T follicular helper cell (primary cell): ENCODE measurements around the gene MT4.
"Not testable (repeated sequence)": the region's sequence is repeated elsewhere in the genome, so short reads cannot be mapped to it uniquely, and the experiment has no call there.

Source experiments
- DNase-seq: peaks from one replicate; pipeline ENCODE4 v3.0.0-alpha.2; 2020; ENCODE audit warnings: low read depth

The MT4 gene

GRCh38 chr16:56559109-56559508 lies 5.8 kb upstream of the MT4 start:
- DNase-seq, result no peak

GRCh38 chr16:56560447-56560846 lies 4.4 kb upstream of the MT4 start:
- DNase-seq, result no peak

DNA sequence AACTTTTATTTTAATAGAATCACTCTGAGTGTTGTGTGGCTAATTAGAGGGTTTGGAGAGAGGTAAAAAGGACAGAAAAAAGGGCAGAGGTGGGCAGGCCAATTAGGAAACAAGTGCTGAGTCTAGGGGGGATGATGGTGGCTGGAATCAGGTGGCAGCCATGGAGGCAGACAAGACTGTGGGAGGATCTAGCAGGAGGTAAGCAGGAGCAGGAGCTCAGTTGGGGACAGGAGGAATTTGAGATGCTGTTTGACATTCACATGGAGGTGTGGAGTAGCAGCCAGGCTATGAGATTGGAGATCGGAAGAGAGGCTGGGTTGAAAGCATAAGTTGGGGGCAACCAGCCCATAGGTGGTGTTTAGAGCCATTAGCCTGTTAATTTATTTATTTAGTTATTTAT lies 3.7 kb upstream of the MT4 start:
- DNase-seq, result no peak

GRCh38 chr16:56569971-56570370 lies 5.1 kb downstream of the MT4 start:
- DNase-seq, result no peak

DNA sequence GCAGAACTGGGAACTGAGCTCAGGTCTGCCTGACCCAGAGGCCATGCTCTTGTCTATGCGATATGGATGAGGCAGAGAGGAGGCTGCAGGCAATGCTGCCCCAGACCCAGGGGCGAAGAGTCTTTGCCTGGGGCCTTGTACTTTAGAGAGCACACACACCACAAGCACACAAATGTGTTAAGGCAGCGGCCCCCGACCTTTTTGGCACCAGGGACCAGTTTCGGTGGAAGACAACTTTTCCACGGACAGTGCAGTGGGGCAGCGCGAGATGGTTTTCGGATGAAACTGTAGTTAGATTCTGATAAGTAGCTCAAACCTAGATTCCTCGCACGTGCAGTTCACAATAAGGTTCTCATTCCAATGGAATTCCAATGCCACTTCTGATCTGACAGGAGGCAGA lies 6.7 kb downstream of the MT4 start:
- DNase-seq, result no peak

GRCh38 chr16:56574625-56575024 lies 9.8 kb downstream of the MT4 start:
- DNase-seq, result no peak

DNA sequence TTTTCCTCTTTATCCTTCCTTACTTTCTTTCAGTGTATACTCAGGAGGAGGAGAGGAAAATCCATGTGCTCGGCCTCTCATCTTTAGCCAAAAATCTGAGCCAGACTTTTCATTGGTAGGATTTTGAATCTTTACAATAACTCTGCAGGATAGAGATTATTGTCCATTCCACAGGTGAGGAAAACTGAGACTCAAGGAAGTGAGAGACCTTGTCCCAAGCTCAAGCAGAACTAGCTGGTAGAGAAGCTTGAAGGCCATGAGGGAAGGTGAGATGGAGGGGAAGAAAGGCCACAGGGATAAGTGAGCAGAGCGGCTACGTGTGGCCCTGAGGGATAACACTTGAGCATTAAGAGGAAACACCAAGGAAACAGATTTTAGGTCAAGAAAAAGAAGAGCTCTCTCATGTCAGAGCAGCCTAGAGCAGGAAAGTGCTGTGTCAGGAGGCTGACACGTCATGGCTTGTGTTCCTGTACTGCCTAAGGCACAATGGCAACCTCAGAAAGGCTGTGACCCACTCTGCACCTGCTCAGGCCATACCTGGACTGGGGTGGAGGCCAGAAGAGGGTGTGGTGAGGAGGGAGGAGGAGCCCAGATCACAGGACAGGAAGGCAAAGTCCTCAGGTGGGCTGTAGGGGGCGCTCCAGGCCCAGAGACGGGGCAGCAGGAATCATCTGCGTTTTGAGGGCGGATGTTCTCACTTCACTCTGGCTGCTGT lies 11.9 kb downstream of the MT4 start:
- peak; percentile 81 for DNase-seq

DNA sequence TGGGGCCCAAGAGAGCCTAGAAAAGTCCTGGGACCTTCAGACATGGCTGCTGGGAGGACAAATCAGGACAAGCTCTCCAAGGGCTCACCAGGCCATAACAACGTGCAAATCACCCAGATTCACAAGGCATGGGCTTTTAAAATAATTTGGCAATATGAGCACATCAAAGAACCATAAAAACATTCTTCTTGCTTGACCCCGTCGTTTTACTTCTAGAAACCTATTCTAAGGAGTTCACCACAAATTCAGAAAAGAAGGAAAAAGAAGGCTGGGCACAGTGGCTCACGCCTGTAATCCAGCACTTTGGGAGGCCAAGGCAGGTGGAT lies 12.4 kb downstream of the MT4 start:
- no peak for DNase-seq

- no peak for DNase-seq
Observed at GRCh38 chr16:56580391-56581048, 15.6 kb downstream of the MT4 start.

- not testable (repeated sequence) for DNase-seq
Observed at GRCh38 chr16:56582911-56583310, 18.0 kb downstream of the MT4 start.

DNA sequence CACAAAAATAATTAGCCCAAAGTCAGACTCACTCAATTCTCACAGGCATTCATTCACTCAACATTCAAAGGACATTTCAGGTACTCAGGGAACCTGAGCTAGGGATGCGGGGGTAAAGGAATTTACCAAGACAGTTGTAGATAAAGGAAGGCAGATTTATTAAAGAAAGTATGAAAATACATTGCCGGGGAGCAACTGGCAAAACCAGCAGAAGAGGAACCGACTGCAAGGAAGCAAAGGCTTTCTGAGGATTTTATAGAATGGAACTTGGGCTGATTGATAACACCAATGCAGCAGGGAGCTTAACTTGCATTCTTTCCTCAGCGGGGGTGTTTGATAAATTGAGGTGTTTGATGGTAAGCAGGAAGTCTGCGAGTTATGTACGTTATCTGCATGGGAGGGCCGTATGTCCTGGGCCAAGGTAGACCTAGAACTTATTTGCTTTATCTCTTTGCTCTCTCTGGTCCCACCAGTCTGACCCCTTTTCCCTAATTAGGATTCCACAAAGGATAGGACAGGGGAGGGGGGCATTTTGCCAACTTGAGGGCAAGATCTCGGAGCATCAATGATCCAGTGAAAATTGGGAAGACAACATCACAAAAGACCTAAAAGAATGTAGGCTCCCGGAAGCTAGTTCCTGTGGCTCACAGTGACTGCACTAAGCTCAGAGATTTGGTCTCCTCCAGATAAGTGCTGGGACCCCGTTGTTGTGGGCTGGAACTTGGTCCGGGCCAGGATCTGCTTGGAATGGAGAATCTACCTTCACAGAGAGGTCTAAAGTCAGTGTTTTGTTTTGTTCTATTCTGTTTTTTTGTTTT lies 18.7 kb downstream of the MT4 start:
- no peak for DNase-seq

DNA sequence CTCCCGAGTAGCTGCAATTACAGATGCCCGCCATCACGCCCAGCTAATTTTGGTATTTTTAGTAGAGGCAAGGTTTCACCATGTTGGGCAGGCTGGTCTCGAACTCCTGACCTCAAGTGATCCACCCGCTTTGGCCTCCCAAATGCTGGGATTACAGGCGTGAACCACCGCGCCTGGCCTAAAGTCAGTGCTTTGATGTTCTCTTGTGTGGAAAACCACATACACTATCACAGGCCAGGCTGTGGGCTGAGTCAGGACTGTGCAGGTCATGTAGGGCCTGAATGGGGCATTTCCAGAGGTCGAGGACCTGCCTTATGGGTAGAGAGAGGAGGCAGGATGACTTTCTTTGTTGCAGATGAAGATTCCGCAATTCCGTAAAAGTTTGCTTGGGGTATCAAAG lies 19.4 kb downstream of the MT4 start:
- no peak for DNase-seq

- DNase-seq, result no peak
Observed at GRCh38 chr16:56588781-56589140, 23.9 kb downstream of the MT4 start.

DNA sequence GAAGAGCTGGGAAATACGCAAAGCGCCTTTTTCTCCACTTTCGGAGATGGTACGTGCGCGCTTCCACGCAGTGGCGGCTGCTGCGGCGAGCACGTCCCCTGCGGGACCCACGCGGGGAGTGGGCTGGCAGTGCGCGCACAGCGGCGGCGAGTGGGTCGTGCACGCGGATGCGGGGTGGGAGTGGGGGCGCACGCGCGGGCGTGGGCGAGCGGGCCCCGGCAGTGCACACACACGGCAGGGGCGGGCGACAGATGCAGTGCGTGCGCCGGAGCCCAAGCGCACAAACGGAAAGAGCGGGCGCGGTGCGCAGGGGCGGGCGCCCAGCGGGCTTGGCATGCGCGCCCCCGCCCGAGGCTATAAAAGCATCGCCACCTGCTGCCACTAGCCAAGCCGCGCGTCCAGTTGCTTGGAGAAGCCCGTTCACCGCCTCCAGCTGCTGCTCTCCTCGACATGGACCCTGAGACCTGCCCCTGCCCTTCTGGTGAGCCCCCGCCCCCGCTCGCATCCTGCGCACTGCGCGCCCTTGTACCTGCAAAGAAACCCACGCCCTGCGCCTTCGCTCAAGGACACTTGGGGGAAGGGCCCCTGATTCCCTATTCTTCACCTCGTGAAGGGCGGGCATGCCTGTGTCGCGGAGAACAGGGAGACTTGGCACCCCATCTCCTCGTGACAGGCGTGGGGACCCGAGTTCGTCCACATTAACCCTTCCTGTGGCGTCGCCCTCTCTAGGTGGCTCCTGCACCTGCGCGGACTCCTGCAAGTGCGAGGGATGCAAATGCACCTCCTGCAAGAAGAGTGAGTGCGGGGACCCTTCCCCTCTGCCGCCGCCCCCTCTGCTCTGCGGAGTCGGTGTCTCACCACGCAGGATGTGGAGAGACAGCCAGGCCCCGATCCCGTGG lies 24.5 kb downstream of the MT4 start, which contains the start of gene MT3:
Gene MT3 (plus strand): TSS at position 388 of the 899 bp plus-strand sequence. CDS start 63 bp downstream, at position 451.
- no peak for DNase-seq

DNA sequence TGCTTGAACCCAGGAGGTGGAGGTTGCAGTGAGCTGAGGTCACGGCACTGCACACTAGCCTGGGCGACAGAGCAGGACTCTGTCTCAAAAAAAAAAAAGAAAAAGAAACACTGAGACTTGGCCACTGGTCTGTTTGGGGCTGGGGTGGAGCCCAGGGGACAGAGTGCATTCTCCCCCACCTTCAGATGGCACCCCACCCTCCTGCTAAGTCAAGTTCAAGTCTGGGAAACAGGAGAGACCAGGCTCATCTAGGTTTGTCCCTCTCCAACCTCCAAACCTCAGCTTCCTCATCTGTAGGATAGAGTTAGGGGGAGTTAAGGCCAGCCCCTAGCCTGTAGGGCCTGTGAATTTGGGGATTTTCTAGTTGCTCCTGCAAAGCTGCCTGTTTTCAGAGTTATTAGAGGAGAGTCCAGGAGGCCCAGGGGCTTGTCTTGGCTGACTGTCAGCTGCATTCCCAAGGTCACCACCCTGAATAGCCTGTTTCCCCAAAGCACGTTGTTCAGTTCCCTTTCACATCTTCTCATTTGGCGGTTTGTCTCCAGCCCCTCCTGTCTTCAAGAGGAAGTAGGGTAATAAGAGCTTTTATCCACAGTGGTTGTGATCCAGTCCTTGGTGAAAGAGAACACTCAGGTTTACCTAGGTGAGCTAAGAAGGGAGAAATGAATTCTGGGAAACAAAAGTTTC lies 26.6 kb downstream of the MT4 start:
- DNase-seq, result no peak

- DNase-seq, result no peak
Observed at GRCh38 chr16:56593573-56594291, 28.9 kb downstream of the MT4 start.

- DNase-seq, result no peak
Observed at GRCh38 chr16:56594292-56594619, 29.4 kb downstream of the MT4 start.

GRCh38 chr16:56600398-56600999 lies 35.6 kb downstream of the MT4 start:
- DNase-seq, result no peak

DNA sequence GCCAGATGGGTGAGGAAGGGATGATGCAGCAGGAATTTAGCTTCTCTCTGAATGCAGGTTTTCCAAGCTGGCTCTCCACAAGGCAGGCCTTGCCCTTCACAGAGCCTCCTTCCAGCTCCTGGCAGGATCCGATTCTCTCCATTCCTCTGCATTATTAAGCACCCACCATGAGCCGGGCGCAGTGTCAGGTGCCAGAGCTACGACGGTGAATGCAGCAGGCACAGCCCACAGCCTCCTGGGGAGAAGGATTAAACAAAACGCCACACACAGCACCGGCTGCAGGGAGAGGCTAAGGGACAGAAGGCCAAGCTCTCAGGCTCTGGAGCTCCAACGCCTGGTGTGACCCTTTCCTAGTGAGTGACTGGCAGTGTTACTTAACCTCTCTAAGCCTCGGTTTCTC lies 36.5 kb downstream of the MT4 start:
- DNase-seq, result no peak

GRCh38 chr16:56603589-56603988 lies 38.7 kb downstream of the MT4 start:
- no peak for DNase-seq
